ENCODE data around the gene NRXN3.

GRCh38 chr14:79668951-79669350 lies 1498.8 kb downstream of the NRXN3 start:
- TF ChIP-seq EZH2 (IDR thresholded peaks at IDR 0.05; ENCODE audit: low read length, unreplicated experiment) = no peak
- no peak for TF ChIP-seq CTCF (conservative IDR thresholded peaks at IDR 0.05; ENCODE audit: low read depth, low read length)
